Measurements from ENCODE around the gene AKAP8L. TPM values are rescaled to one million over a fixed set of nuclear protein-coding genes. Genes with fewer than 3 reads are reported as not detected.

The AKAP8L gene
- total and polyA plus RNA-seq, 10 of the 15 experiments (the other 5 are each of a cell fraction or from before 2014, with no cell fraction given) = 0.66 to 64.3 (median 40.0) TPM

DNA sequence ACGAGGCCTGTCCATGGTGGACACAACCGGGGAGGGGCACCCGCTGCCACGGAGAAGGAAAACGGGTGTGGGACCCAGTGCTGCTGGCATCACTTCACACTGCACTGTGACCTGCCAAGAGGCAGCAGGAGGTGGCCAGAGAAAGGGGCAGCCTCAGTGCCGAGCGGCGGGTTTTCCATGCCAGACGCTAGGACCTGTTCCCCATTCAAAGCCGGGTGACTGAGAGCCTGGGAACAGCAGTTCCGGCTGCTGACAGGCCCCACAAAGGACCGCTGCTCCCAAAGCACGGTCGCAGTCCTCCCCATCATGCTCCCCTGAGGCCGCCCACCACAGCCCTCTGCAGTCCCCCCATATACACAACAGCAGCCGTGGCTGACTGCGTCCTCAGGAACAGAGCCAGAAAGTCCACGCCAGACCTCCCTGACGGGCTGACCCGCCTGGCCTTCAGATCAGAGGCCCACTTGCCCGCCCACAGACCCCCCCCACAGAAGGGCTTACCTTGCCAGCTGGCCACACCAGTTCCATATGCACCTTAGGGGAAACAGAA lies 44.6 kb downstream of the AKAP8L start (continued):
- TF ChIP-seq, protein P1, sequence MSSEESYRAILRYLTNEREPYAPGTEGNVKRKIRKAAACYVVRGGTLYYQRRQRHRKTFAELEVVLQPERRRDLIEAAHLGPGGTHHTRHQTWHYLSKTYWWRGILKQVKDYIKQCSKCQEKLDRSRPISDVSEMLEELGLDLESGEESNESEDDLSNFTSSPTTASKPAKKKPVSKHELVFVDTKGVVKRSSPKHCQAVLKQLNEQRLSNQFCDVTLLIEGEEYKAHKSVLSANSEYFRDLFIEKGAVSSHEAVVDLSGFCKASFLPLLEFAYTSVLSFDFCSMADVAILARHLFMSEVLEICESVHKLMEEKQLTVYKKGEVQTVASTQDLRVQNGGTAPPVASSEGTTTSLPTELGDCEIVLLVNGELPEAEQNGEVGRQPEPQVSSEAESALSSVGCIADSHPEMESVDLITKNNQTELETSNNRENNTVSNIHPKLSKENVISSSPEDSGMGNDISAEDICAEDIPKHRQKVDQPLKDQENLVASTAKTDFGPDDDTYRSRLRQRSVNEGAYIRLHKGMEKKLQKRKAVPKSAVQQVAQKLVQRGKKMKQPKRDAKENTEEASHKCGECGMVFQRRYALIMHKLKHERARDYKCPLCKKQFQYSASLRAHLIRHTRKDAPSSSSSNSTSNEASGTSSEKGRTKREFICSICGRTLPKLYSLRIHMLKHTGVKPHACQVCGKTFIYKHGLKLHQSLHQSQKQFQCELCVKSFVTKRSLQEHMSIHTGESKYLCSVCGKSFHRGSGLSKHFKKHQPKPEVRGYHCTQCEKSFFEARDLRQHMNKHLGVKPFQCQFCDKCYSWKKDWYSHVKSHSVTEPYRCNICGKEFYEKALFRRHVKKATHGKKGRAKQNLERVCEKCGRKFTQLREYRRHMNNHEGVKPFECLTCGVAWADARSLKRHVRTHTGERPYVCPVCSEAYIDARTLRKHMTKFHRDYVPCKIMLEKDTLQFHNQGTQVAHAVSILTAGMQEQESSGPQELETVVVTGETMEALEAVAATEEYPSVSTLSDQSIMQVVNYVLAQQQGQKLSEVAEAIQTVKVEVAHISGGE (CRISPR knock-in tag; IDR thresholded peaks at IDR 0.05) = no peak
- TF ChIP-seq, protein P2, sequence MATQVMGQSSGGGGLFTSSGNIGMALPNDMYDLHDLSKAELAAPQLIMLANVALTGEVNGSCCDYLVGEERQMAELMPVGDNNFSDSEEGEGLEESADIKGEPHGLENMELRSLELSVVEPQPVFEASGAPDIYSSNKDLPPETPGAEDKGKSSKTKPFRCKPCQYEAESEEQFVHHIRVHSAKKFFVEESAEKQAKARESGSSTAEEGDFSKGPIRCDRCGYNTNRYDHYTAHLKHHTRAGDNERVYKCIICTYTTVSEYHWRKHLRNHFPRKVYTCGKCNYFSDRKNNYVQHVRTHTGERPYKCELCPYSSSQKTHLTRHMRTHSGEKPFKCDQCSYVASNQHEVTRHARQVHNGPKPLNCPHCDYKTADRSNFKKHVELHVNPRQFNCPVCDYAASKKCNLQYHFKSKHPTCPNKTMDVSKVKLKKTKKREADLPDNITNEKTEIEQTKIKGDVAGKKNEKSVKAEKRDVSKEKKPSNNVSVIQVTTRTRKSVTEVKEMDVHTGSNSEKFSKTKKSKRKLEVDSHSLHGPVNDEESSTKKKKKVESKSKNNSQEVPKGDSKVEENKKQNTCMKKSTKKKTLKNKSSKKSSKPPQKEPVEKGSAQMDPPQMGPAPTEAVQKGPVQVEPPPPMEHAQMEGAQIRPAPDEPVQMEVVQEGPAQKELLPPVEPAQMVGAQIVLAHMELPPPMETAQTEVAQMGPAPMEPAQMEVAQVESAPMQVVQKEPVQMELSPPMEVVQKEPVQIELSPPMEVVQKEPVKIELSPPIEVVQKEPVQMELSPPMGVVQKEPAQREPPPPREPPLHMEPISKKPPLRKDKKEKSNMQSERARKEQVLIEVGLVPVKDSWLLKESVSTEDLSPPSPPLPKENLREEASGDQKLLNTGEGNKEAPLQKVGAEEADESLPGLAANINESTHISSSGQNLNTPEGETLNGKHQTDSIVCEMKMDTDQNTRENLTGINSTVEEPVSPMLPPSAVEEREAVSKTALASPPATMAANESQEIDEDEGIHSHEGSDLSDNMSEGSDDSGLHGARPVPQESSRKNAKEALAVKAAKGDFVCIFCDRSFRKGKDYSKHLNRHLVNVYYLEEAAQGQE (IDR thresholded peaks at IDR 0.05; ENCODE audit: low read depth, low read length) = no peak

DNA sequence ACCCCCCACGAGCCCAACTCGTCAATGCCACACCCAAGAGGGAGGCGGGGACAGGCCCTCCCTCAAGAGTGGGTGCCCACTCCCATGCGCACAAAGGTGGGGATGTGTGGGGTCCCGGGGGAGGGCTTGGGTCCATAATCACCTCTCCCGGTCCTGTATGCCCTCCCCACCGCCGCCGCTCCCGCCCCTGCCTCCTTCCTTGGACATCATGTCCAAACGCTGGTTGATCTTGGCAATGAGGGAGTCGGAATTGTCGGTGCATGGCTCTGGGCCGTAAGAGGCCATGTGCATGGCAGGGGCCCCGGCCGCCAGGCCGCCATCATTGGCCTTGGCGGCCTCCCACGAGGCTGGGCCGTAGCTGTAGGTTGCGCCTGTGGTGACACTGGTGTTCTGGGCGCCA lies 45.1 kb downstream of the AKAP8L start:
- POLR2A ChIA-PET = no interaction called here
- Histone ChIP-seq H3K4me3 (no peak overlapping the region), H2AFZ (ENCODE audit: control insufficient read depth, low read depth, low read length) (no peak overlapping the region), H3K79me2 (ENCODE audit: control insufficient read depth, insufficient read depth, low read length) (peaks cover 50% of the 10 kb centered on the region), H3K27ac (ENCODE audit: control insufficient read depth, insufficient read depth) (no peak overlapping the region), H3K27me3 (replicated peaks in 1 of 2; ENCODE audit: control insufficient read depth in 2 of 2, insufficient read depth in 2 of 2, low read length in 1 of 2) (no peaks in the 10 kb centered on the region), H3K36me3 (ENCODE audit: control insufficient read depth in 2 of 2, insufficient read depth in 2 of 2, low read length in 1 of 2) (peaks cover 9 to 44% of the 10 kb centered on the region in 2 experiments; a peak in 3 of 4 replicates), H3K9me3 (replicated peaks; ENCODE audit: control insufficient read depth, insufficient read depth, low read length) (no peaks in the 10 kb centered on the region), H4K20me1 (ENCODE audit: control insufficient read depth, insufficient read depth) (0 out of 2 replicates have a peak, but pooled peaks cover 5% of the 10 kb centered on the region), H3K4me1 (ENCODE audit: control insufficient read depth, insufficient read depth, low read length) (0 out of 2 replicates have a peak, but pooled peaks cover 2% of the 10 kb centered on the region), H3K9ac (ENCODE audit: control insufficient read depth, insufficient read depth, low read length) (no peak overlapping the region), H3K4me2 (ENCODE audit: control insufficient read depth, insufficient read depth) (no peak overlapping the region)
- in situ Hi-C loops (cut with MboI) (no loop called here), intact Hi-C loops (cut with micrococcal nuclease; ENCODE audit: unreplicated experiment) (no loop called here)
- RAD21 ChIA-PET (ENCODE audit: unreplicated experiment) = no interaction called here
- WGBS (ENCODE audit: insufficient coverage, insufficient replicate concordance, low lambda C conversion rate, missing lambda C conversion rate) = 88% methylated on average over 20 of the region's 22 CpGs
- CTCF ChIA-PET = no interaction called here
- no peak for FAIRE-seq
- DNase-seq (ENCODE audit: low read depth, low spot score) = no peak
- no peak for ATAC-seq
- no TSS peak for BruUV-seq (replicated peaks)
- SMC1A ChIA-PET (ENCODE audit: uncharacterized antibody, unreplicated experiment) = no interaction called here
- no peak for TF ChIP-seq CREB1 (IDR thresholded peaks at IDR 0.05; ENCODE audit: low read depth)
- TF ChIP-seq, protein P3, sequence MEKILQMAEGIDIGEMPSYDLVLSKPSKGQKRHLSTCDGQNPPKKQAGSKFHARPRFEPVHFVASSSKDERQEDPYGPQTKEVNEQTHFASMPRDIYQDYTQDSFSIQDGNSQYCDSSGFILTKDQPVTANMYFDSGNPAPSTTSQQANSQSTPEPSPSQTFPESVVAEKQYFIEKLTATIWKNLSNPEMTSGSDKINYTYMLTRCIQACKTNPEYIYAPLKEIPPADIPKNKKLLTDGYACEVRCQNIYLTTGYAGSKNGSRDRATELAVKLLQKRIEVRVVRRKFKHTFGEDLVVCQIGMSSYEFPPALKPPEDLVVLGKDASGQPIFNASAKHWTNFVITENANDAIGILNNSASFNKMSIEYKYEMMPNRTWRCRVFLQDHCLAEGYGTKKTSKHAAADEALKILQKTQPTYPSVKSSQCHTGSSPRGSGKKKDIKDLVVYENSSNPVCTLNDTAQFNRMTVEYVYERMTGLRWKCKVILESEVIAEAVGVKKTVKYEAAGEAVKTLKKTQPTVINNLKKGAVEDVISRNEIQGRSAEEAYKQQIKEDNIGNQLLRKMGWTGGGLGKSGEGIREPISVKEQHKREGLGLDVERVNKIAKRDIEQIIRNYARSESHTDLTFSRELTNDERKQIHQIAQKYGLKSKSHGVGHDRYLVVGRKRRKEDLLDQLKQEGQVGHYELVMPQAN (conservative IDR thresholded peaks at IDR 0.05) = no peak
- TF ChIP-seq BACH1 (IDR thresholded peaks at IDR 0.05; ENCODE audit: borderline replicate concordance) = no peak
- TF ChIP-seq, protein P4, sequence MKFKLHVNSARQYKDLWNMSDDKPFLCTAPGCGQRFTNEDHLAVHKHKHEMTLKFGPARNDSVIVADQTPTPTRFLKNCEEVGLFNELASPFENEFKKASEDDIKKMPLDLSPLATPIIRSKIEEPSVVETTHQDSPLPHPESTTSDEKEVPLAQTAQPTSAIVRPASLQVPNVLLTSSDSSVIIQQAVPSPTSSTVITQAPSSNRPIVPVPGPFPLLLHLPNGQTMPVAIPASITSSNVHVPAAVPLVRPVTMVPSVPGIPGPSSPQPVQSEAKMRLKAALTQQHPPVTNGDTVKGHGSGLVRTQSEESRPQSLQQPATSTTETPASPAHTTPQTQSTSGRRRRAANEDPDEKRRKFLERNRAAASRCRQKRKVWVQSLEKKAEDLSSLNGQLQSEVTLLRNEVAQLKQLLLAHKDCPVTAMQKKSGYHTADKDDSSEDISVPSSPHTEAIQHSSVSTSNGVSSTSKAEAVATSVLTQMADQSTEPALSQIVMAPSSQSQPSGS (IDR thresholded peaks at IDR 0.05; ENCODE audit: low read length) = no peak
